Mammary epithelial cell (primary cell): Measurements from ENCODE around the gene OR10J1.

ENCODE experiments used
- EZH2 ChIP-seq: IDR thresholded peaks from 2 replicates; pipeline ENCODE4 v1.6.1; 2012; ENCODE audit warnings: low read length, inconsistent platforms, borderline replicate concordance
- TF ChIP-seq, protein P1 (sequence below), 2 donors: IDR thresholded peaks in 1 of 2; conservative IDR thresholded peaks in 1 of 2; 2 replicates each; pipeline ENCODE4 v1.5.1; 2011 to 2012; ENCODE audit warnings: inconsistent platforms in 2 of 2, low read length in 2 of 2, mild to moderate bottlenecking in 2 of 2, control low read depth in 1 of 2, low read depth in 1 of 2; ENCODE audit not compliant: insufficient read depth in 1 of 2; ENCODE audit errors: extremely low read depth in 1 of 2

DNA sequence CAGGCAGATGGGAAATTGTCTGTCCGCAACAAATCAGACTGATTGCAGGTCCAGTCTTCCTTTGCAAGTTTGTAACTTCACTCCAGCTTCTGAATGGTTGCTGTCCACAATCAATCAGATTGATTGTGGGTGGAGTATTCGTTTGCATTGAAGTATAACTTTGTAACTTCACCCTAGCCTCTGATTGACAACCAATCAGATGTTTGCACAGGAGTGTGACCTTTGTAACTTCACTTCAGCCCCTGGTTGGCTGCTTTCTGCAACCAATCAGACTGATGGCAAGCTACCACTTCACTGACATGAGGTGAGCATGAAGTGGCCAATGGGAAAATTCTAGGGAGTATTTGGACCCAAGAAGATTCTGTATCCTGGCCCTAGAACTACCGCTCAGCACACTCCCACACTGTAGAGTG, 25.7 kb downstream of the OR10J1 start:
- TF ChIP-seq, protein P1, sequence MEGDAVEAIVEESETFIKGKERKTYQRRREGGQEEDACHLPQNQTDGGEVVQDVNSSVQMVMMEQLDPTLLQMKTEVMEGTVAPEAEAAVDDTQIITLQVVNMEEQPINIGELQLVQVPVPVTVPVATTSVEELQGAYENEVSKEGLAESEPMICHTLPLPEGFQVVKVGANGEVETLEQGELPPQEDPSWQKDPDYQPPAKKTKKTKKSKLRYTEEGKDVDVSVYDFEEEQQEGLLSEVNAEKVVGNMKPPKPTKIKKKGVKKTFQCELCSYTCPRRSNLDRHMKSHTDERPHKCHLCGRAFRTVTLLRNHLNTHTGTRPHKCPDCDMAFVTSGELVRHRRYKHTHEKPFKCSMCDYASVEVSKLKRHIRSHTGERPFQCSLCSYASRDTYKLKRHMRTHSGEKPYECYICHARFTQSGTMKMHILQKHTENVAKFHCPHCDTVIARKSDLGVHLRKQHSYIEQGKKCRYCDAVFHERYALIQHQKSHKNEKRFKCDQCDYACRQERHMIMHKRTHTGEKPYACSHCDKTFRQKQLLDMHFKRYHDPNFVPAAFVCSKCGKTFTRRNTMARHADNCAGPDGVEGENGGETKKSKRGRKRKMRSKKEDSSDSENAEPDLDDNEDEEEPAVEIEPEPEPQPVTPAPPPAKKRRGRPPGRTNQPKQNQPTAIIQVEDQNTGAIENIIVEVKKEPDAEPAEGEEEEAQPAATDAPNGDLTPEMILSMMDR (conservative IDR thresholded peaks at IDR 0.05 in 1 of 2, IDR thresholded peaks at IDR 0.05 in 1 of 2; ENCODE audit: extremely low read depth in 1 of 2, insufficient read depth in 1 of 2, low read depth in 1 of 2, low read length in 2 of 2): no peak
- no peak for TF ChIP-seq EZH2
